HG03039 (cell line): ENCODE data around the gene ZNF658.
"Not testable (repeated sequence)": the region's sequence is repeated elsewhere in the genome, so short reads cannot be mapped to it uniquely, and the experiment has no call there.

Source experiments
- ATAC-seq: cut with Tn5 transposase; IDR thresholded peaks from one replicate; pipeline ENCODE4 v1.9.1; 2021; ENCODE audit warnings: mild to moderate bottlenecking, moderate library complexity; ENCODE audit not compliant: unreplicated experiment

The ZNF658 gene

GRCh38 chr9:66900490-66901131 lies at the start of gene ZNF658:
TSS of gene ZNF658 (plus strand) at chr9:66900725. CDS start at chr9:66903562, 2,837 bp downstream.
- peak; percentile 95 for ATAC-seq

- ATAC-seq: not testable (repeated sequence)
These were observed 38.8 kb upstream of the ZNF658 start for GRCh38 chr9:66861732-66862131.

GRCh38 chr9:66868660-66869059 lies 31.9 kb upstream of the ZNF658 start:
- ATAC-seq: not testable (repeated sequence)

GRCh38 chr9:66880605-66881004 lies 19.9 kb upstream of the ZNF658 start:
- ATAC-seq: peak; percentile 59

GRCh38 chr9:66881847-66882246 lies 18.7 kb upstream of the ZNF658 start:
- not testable (repeated sequence) for ATAC-seq

- ATAC-seq: peak; percentile 65
These were observed 10.2 kb upstream of the ZNF658 start for GRCh38 chr9:66890334-66890733.

- peak; percentile 15 for ATAC-seq
These were observed 616 bp downstream of the ZNF658 start for GRCh38 chr9:66901141-66901540.

- not testable (repeated sequence) for ATAC-seq
These were observed 9.0 kb downstream of the ZNF658 start for GRCh38 chr9:66909560-66909959.

- ATAC-seq: not testable (repeated sequence)
These were observed 19.5 kb downstream of the ZNF658 start for GRCh38 chr9:66920072-66920471.

GRCh38 chr9:66936194-66936870 lies 35.8 kb downstream of the ZNF658 start:
- ATAC-seq: not testable (repeated sequence)

- ATAC-seq: not testable (repeated sequence)
These were observed 37.1 kb downstream of the ZNF658 start for GRCh38 chr9:66937662-66938061.

GRCh38 chr9:66938322-66938721 lies 37.8 kb downstream of the ZNF658 start:
- ATAC-seq: not testable (repeated sequence)

- ATAC-seq: not testable (repeated sequence)
These were observed 39.6 kb downstream of the ZNF658 start for GRCh38 chr9:66939878-66940830.

- not testable (repeated sequence) for ATAC-seq
These were observed 42.1 kb downstream of the ZNF658 start for GRCh38 chr9:66942400-66943155.

GRCh38 chr9:66952576-66952975 lies 52.1 kb downstream of the ZNF658 start:
- not testable (repeated sequence) for ATAC-seq
